SKM-1 treated with dmso at 0.1 percent for 144 hours (cell line): ENCODE results near the gene OBSL1.

Experiments
- DNase-seq: peaks from one replicate; lab custom pipeline; 2025; ENCODE audit not compliant: unreplicated experiment; lab: John Stamatoyannopoulos, UW

OBSL1 gene

GRCh38 chr2:219552382-219553167 is 18.8 kb downstream of the OBSL1 start:
- DNase-seq, result peak; percentile 66

- DNase-seq, result no peak
These were observed 19.6 kb downstream of the OBSL1 start for GRCh38 chr2:219551441-219552381.

GRCh38 chr2:219549619-219550018 is 21.7 kb downstream of the OBSL1 start:
- no peak for DNase-seq

- DNase-seq, result no peak
These were observed 22.3 kb downstream of the OBSL1 start for GRCh38 chr2:219548990-219549389.

GRCh38 chr2:219547621-219548020 is 23.7 kb downstream of the OBSL1 start:
- DNase-seq, result no peak

GRCh38 chr2:219545943-219546352 is 25.4 kb downstream of the OBSL1 start:
- no peak for DNase-seq

- no peak for DNase-seq
These were observed 25.9 kb downstream of the OBSL1 start for GRCh38 chr2:219545295-219545942.

- no peak for DNase-seq
These were observed 26.8 kb downstream of the OBSL1 start for GRCh38 chr2:219544567-219544966.

- peak; percentile 92 for DNase-seq
These were observed 27.6 kb downstream of the OBSL1 start, which contains the start of the genes CHPF and TMEM198 for GRCh38 chr2:219543596-219544358. CHPF (minus strand) TSS chr2:219543809; CDS start chr2:219543538, 271 bp downstream. TMEM198 (plus strand) TSS chr2:219544028; CDS start chr2:219544728, 700 bp downstream.

GRCh38 chr2:219542931-219543595 is 28.3 kb downstream of the OBSL1 start:
- DNase-seq, result no peak

GRCh38 chr2:219541611-219542180 is 29.6 kb downstream of the OBSL1 start:
- peak; percentile 36 for DNase-seq

- no peak for DNase-seq
These were observed 30.4 kb downstream of the OBSL1 start for GRCh38 chr2:219540784-219541504.

GRCh38 chr2:219539926-219540678 is 31.2 kb downstream of the OBSL1 start:
- DNase-seq, result no peak

- no peak for DNase-seq
These were observed 32.2 kb downstream of the OBSL1 start for GRCh38 chr2:219538956-219539788.

- no peak for DNase-seq
These were observed 32.8 kb downstream of the OBSL1 start for GRCh38 chr2:219538504-219538951.

GRCh38 chr2:219537657-219538488 is 33.5 kb downstream of the OBSL1 start:
- no peak for DNase-seq
